Sigmoid colon (tissue), 3 donors: ENCODE data around the gene TANGO2.

ENCODE experiments used
- POLR2A ChIP-seq, 2 donors: fragments of 450-650 bp; IDR thresholded peaks; one replicate each; pipeline ENCODE4 v1.6.1; 2016; ENCODE audit warnings: antibody characterized with exemption in 2 of 2, mild to moderate bottlenecking in 2 of 2, moderate library complexity in 2 of 2
- TF ChIP-seq, protein P1 (sequence below), 4 experiments: fragments of 450-650 bp in 3 of 4; fragments of 200-600 bp in 1 of 4; IDR thresholded peaks; one replicate each; pipeline ENCODE4 v1.5.1; 2016 to 2019; ENCODE audit warnings: antibody characterized with exemption in 4 of 4, mild to moderate bottlenecking in 3 of 4, moderate library complexity in 2 of 4

DNA sequence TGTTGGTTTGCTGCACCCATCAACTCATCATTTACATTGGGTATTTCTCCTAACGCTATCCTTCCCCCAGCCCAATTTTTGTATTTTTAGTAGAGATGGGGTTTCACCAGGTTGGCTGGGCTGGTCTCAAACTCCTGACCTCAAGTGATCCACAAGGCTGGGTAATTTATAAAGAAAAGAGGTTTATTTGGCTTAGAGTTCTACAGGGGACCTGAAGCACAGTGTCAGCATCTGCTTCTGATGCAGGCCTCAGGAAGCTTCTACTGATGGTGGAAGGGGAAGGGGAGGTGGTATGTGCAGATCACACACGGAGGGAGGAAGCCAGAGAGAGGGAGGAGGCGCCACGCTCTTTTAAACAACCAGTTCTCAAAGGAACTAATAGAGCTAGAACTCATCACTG is 25.8 kb downstream of the TANGO2 start:
- TF ChIP-seq, protein P1, sequence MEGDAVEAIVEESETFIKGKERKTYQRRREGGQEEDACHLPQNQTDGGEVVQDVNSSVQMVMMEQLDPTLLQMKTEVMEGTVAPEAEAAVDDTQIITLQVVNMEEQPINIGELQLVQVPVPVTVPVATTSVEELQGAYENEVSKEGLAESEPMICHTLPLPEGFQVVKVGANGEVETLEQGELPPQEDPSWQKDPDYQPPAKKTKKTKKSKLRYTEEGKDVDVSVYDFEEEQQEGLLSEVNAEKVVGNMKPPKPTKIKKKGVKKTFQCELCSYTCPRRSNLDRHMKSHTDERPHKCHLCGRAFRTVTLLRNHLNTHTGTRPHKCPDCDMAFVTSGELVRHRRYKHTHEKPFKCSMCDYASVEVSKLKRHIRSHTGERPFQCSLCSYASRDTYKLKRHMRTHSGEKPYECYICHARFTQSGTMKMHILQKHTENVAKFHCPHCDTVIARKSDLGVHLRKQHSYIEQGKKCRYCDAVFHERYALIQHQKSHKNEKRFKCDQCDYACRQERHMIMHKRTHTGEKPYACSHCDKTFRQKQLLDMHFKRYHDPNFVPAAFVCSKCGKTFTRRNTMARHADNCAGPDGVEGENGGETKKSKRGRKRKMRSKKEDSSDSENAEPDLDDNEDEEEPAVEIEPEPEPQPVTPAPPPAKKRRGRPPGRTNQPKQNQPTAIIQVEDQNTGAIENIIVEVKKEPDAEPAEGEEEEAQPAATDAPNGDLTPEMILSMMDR (IDR thresholded peaks at IDR 0.05): no peak
- no peak for TF ChIP-seq POLR2A (IDR thresholded peaks at IDR 0.05)
